Endodermal cell (in vitro differentiated cells): Measurements from ENCODE around the gene DOCK9. TPM values are rescaled to one million over a fixed set of nuclear protein-coding genes. Genes with fewer than 3 reads are reported as not detected.

ENCODE experiments used
- DNase-seq: peaks from one replicate; pipeline ENCODE4 v3.0.0-alpha.2; 2017
- H3K27ac ChIP-seq: 2 replicates; pipeline ENCODE4 v1.5.1; 2013; ENCODE audit warnings: mild to moderate bottlenecking, low read depth, low read length, moderate library complexity
- H3K27me3 ChIP-seq: 2 replicates; pipeline ENCODE4 v1.6.1; 2013; ENCODE audit warnings: mild to moderate bottlenecking, low read length, moderate library complexity; ENCODE audit not compliant: insufficient read depth, control insufficient read depth, poor library complexity, severe bottlenecking
- H3K36me3 ChIP-seq: 2 replicates; pipeline ENCODE4 v1.7.0; 2013; ENCODE audit warnings: mild to moderate bottlenecking, low read length, moderate library complexity; ENCODE audit not compliant: control insufficient read depth, insufficient read depth
- H3K4me1 ChIP-seq: one replicate; pipeline ENCODE4 v1.7.0; 2013; ENCODE audit warnings: low read length; ENCODE audit not compliant: control insufficient read depth, insufficient read depth
- H3K4me3 ChIP-seq: 2 replicates; pipeline ENCODE4 v1.5.1; 2013; ENCODE audit warnings: mild to moderate bottlenecking, low read length, moderate library complexity
- H3K9ac ChIP-seq: 2 replicates; pipeline ENCODE4 v1.6.1; 2013; ENCODE audit warnings: mild to moderate bottlenecking, low read length, moderate library complexity; ENCODE audit not compliant: poor library complexity, severe bottlenecking; ENCODE audit errors: extremely low read depth
- H3K9me3 ChIP-seq: 2 replicates; pipeline ENCODE4 v1.6.1; 2013; ENCODE audit warnings: mild to moderate bottlenecking, low read length, moderate library complexity; ENCODE audit not compliant: control insufficient read depth
- H3K27ac Mint-ChIP-seq: 2 replicates; pipeline ENCODE4 v1.8.0; 2020; ENCODE audit warnings: mixed read lengths
- H3K27me3 Mint-ChIP-seq: 2 replicates; pipeline ENCODE4 v1.8.0; 2021; ENCODE audit warnings: mild to moderate bottlenecking, mixed read lengths; ENCODE audit not compliant: insufficient read depth
- H3K36me3 Mint-ChIP-seq: 2 replicates; pipeline ENCODE4 v1.8.0; 2020; ENCODE audit warnings: low read depth, mixed read lengths
- H3K4me1 Mint-ChIP-seq: 2 replicates; pipeline ENCODE4 v1.8.0; 2020; ENCODE audit warnings: mixed read lengths
- H3K4me3 Mint-ChIP-seq: 2 replicates; pipeline ENCODE4 v1.8.0; 2020; ENCODE audit warnings: mild to moderate bottlenecking, moderate library complexity, mixed read lengths
- H3K9me3 Mint-ChIP-seq: 2 replicates; pipeline ENCODE4 v1.8.0; 2020; ENCODE audit warnings: mild to moderate bottlenecking, mixed read lengths
- CTCF ChIP-seq: fragments of 200-600 bp; sonication (generic); conservative IDR thresholded peaks from 2 replicates; pipeline ENCODE4 v1.5.0; 2021; ENCODE audit warnings: antibody characterized with exemption, mild to moderate bottlenecking
- WGBS, 2 experiments: methylation state at CpG; one replicate each; pipeline versions ENCODE4 v1.1.5 to v1.1.7; 2013; ENCODE audit warnings: missing lambda C conversion rate in 2 of 2, mixed read lengths in 1 of 2; ENCODE audit not compliant: insufficient coverage in 1 of 2, insufficient read length in 1 of 2; 5-methylcytosine and 5-hydroxymethylcytosine counted together
- total RNA-seq, 2 donors: library from RNA; stranded (reverse); fragmentation: NEBNext Ultra II Directional in 1 of 2; extraction: Animal tissue kit (Norgen Biotek cat#: 25700) in 1 of 2; gene quantifications; 2 replicates in 1 of 2; 3 replicates in 1 of 2; pipeline ENCODE4 v1.2.1, GENCODE V29; 2021

The DOCK9 gene
- total RNA-seq, 2 donors from 2014 or later = 15.6 to 22.5 TPM

GRCh38 chr13:98960606-98961502, 17.0 kb downstream of the DOCK9 start:
- peaks cover 7% of the 10 kb centered on the region for H3K4me1 Mint-ChIP-seq
- no peak for DNase-seq
- Histone ChIP-seq H3K4me1 (no peaks in the 10 kb centered on the region), H3K4me3 (no peak overlapping the region), H3K9me3 (no peaks in the 10 kb centered on the region), H3K36me3 (no peaks in the 10 kb centered on the region), H3K27ac (no peak overlapping the region), H3K27me3 (no peaks in the 10 kb centered on the region), H3K9ac (no peak overlapping the region)
- H3K27ac Mint-ChIP-seq = no peak overlapping the region
- WGBS, 2 experiments = 95 to 98% methylated on average over 9 to 11 of the region's 11 CpGs
- H3K36me3 Mint-ChIP-seq = no peaks in the 10 kb centered on the region
- peaks cover 1% of the 10 kb centered on the region for H3K9me3 Mint-ChIP-seq
- TF ChIP-seq CTCF = no peak
- no peak overlapping the region for H3K4me3 Mint-ChIP-seq
- no peaks in the 10 kb centered on the region for H3K27me3 Mint-ChIP-seq

- Histone ChIP-seq H3K27ac (no peak overlapping the region), H3K9me3 (no peaks in the 10 kb centered on the region), H3K36me3 (no peaks in the 10 kb centered on the region), H3K4me3 (no peak overlapping the region), H3K9ac (no peak overlapping the region), H3K4me1 (no peaks in the 10 kb centered on the region), H3K27me3 (no peaks in the 10 kb centered on the region)
- H3K27me3 Mint-ChIP-seq = no peaks in the 10 kb centered on the region
- no peaks in the 10 kb centered on the region for H3K36me3 Mint-ChIP-seq
- DNase-seq = no peak
- H3K4me1 Mint-ChIP-seq = peaks cover 7% of the 10 kb centered on the region
- H3K9me3 Mint-ChIP-seq = peaks cover 1% of the 10 kb centered on the region
- 94% methylated on average over 11 to 14 of the region's 14 CpGs for WGBS, 2 experiments
- H3K4me3 Mint-ChIP-seq = no peak overlapping the region
- no peak for TF ChIP-seq CTCF
- no peak overlapping the region for H3K27ac Mint-ChIP-seq
Observed at GRCh38 chr13:98959786-98960605, 17.9 kb downstream of the DOCK9 start.

GRCh38 chr13:98959291-98959690, 18.6 kb downstream of the DOCK9 start:
- 89 to 100% methylated on average over 1 to 2 of the region's 2 CpGs for WGBS, 2 experiments
- H3K9me3 Mint-ChIP-seq = peaks cover 1% of the 10 kb centered on the region
- H3K9me3 ChIP-seq = no peaks in the 10 kb centered on the region
- no peaks in the 10 kb centered on the region for H3K27me3 Mint-ChIP-seq
- DNase-seq = no peak
- TF ChIP-seq CTCF = no peak
- no peak overlapping the region for H3K9ac ChIP-seq
- H3K27me3 ChIP-seq = no peaks in the 10 kb centered on the region
- peaks cover 10% of the 10 kb centered on the region for H3K4me1 Mint-ChIP-seq
- no peaks in the 10 kb centered on the region for H3K36me3 ChIP-seq
- H3K4me1 ChIP-seq = no peaks in the 10 kb centered on the region
- no peaks in the 10 kb centered on the region for H3K36me3 Mint-ChIP-seq
- no peak overlapping the region for H3K27ac ChIP-seq
- H3K27ac Mint-ChIP-seq = no peak overlapping the region
- no peak overlapping the region for H3K4me3 ChIP-seq
- no peak overlapping the region for H3K4me3 Mint-ChIP-seq
